Fibroblast of upper back skin (primary cell): ENCODE data around the gene FITM1.
A peak's percentile ranks its signal among the peaks of the same experiment; 100 is the strongest.
"Not testable (repeated sequence)": the region's sequence is repeated elsewhere in the genome, so short reads cannot be mapped to it uniquely, and the experiment has no call there.

Experiments used
- DNase-seq: peaks from one replicate; pipeline ENCODE4 v3.0.0-alpha.2; 2013

FITM1 gene

GRCh38 chr14:24098229-24098926 is 32.1 kb upstream of the FITM1 start:
- DNase-seq: no peak

GRCh38 chr14:24098927-24099813 is 31.3 kb upstream of the FITM1 start:
- no peak for DNase-seq

GRCh38 chr14:24100197-24100981 is 30.1 kb upstream of the FITM1 start:
- no peak for DNase-seq

GRCh38 chr14:24100982-24101494 is 29.4 kb upstream of the FITM1 start:
- no peak for DNase-seq

- no peak for DNase-seq
Measured at GRCh38 chr14:24102357-24103048, 28.0 kb upstream of the FITM1 start.

- no peak for DNase-seq
Measured at GRCh38 chr14:24103451-24103850, 27.0 kb upstream of the FITM1 start.

- DNase-seq: not testable (repeated sequence)
Measured at GRCh38 chr14:24105609-24106239, 24.7 kb upstream of the FITM1 start.

- no peak for DNase-seq
Measured at GRCh38 chr14:24106672-24107271, 23.7 kb upstream of the FITM1 start.

GRCh38 chr14:24108336-24108874 is 22.1 kb upstream of the FITM1 start:
- no peak for DNase-seq

GRCh38 chr14:24110060-24110459 is 20.4 kb upstream of the FITM1 start:
- no peak for DNase-seq

GRCh38 chr14:24110523-24110922 is 19.9 kb upstream of the FITM1 start:
- DNase-seq: no peak

GRCh38 chr14:24113379-24113800 is 17.1 kb upstream of the FITM1 start:
- DNase-seq: no peak

GRCh38 chr14:24113801-24114531 is 16.5 kb upstream of the FITM1 start:
- DNase-seq: peak; percentile 85

- DNase-seq: peak; percentile 100
Measured at GRCh38 chr14:24114532-24115421, 15.7 kb upstream of the FITM1 start, which contains the start of the genes DCAF11 and NRL. DCAF11 (plus strand) TSS chr14:24114777; CDS start chr14:24115595, 818 bp downstream. NRL (minus strand) TSS chr14:24114949; CDS start chr14:24082848, 32,101 bp downstream.

- DNase-seq: no peak
Measured at GRCh38 chr14:24115422-24116127, 14.9 kb upstream of the FITM1 start.

GRCh38 chr14:24116128-24116814 is 14.2 kb upstream of the FITM1 start:
- DNase-seq: no peak

- no peak for DNase-seq
Measured at GRCh38 chr14:24117179-24117578, 13.3 kb upstream of the FITM1 start.

- no peak for DNase-seq
Measured at GRCh38 chr14:24119691-24120090, 10.8 kb upstream of the FITM1 start.
